ENCODE data around the gene HPSE2. TPM values are rescaled to one million over a fixed set of nuclear protein-coding genes. Genes with fewer than 3 reads are reported as not detected.
"Not testable (repeated sequence)": the region's sequence is repeated elsewhere in the genome, so short reads cannot be mapped to it uniquely, and the experiment has no call there.

Gene HPSE2
- total RNA-seq, 5 donors from 2014 or later (not counting 1 experiment from before 2014, with no cell fraction given), result 0.13 to 0.23 (median 0.18) TPM; not detected in 1

- no peak overlapping the region for H3K27ac Mint-ChIP-seq
- no peaks in the 10 kb centered on the region for H3K27me3 Mint-ChIP-seq
- ChIA-PET CTCF (no interaction called here), POLR2A (no interaction called here)
- H3K36me3 Mint-ChIP-seq, result no peaks in the 10 kb centered on the region
- Histone ChIP-seq H3K9me3 (no peaks in the 10 kb centered on the region), H3K27ac (ENCODE audit: low read length) (no peak overlapping the region), H3K27me3 (replicated peaks in 1 of 2; ENCODE audit: control insufficient read depth in 2 of 2, extremely low read depth in 1 of 2, insufficient read depth in 2 of 2, low read length in 1 of 2) (no peaks in the 10 kb centered on the region), H3K4me3 (ENCODE audit: control insufficient read depth in 1 of 2, extremely low read depth in 1 of 2, low read length in 1 of 2) (no peak overlapping the region), H3K4me1 (ENCODE audit: control insufficient read depth in 1 of 2, extremely low read depth in 1 of 2, insufficient read depth in 2 of 2, low read length in 2 of 2) (no peaks in the 10 kb centered on the region), H3K36me3 (ENCODE audit: control insufficient read depth in 2 of 2, extremely low read depth in 1 of 2, insufficient read depth in 1 of 2, low read length in 1 of 2) (no peaks in the 10 kb centered on the region)
- no peaks in the 10 kb centered on the region for H3K4me1 Mint-ChIP-seq
- ATAC-seq (replicated peaks in 1 of 4) (no peak), DNase-seq (no peak)
- H3K9me3 Mint-ChIP-seq, result peaks cover 0 to 4% (median 0%) of the 10 kb centered on the region in 3 donors
- no CpG with 5 or more reads among the region's 3 CpGs for WGBS (ENCODE audit: insufficient coverage)
- H3K4me3 Mint-ChIP-seq, result no peak overlapping the region
These were observed 325.1 kb downstream of the HPSE2 start for GRCh38 chr10:98910546-98910945.

GRCh38 chr10:98910048-98910447, 325.6 kb downstream of the HPSE2 start:
- Histone ChIP-seq H3K27me3 (replicated peaks in 1 of 2; ENCODE audit: control insufficient read depth in 2 of 2, extremely low read depth in 1 of 2, insufficient read depth in 2 of 2, low read length in 1 of 2) (no peaks in the 10 kb centered on the region), H3K36me3 (ENCODE audit: control insufficient read depth in 2 of 2, extremely low read depth in 1 of 2, insufficient read depth in 1 of 2, low read length in 1 of 2) (no peaks in the 10 kb centered on the region), H3K27ac (ENCODE audit: low read length) (no peak overlapping the region), H3K9me3 (no peaks in the 10 kb centered on the region), H3K4me1 (ENCODE audit: control insufficient read depth in 1 of 2, extremely low read depth in 1 of 2, insufficient read depth in 2 of 2, low read length in 2 of 2) (no peaks in the 10 kb centered on the region), H3K4me3 (ENCODE audit: control insufficient read depth in 1 of 2, extremely low read depth in 1 of 2, low read length in 1 of 2) (no peak overlapping the region)
- ChIA-PET CTCF (no interaction called here), POLR2A (no interaction called here)
- ATAC-seq (replicated peaks in 1 of 4), result no peak
- Mint-ChIP-seq H3K9me3 (peaks cover 0 to 4% (median 0%) of the 10 kb centered on the region in 3 donors), H3K4me3 (no peak overlapping the region), H3K36me3 (no peaks in the 10 kb centered on the region), H3K4me1 (no peaks in the 10 kb centered on the region), H3K27ac (no peak overlapping the region), H3K27me3 (no peaks in the 10 kb centered on the region)
- DNase-seq, result no peak

GRCh38 chr10:98908868-98909267, 326.8 kb downstream of the HPSE2 start:
- no peaks in the 10 kb centered on the region for H3K9me3 ChIP-seq
- no peaks in the 10 kb centered on the region for H3K36me3 Mint-ChIP-seq
- H3K36me3 ChIP-seq (ENCODE audit: control insufficient read depth in 2 of 2, extremely low read depth in 1 of 2, insufficient read depth in 1 of 2, low read length in 1 of 2), result no peaks in the 10 kb centered on the region
- ChIA-PET POLR2A (no interaction called here), CTCF (no interaction called here)
- H3K27ac Mint-ChIP-seq, result no peak overlapping the region
- ATAC-seq (replicated peaks in 1 of 4), result no peak
- H3K4me3 Mint-ChIP-seq, result no peak overlapping the region
- 75% methylated on average over 2 of the region's 3 CpGs for WGBS (ENCODE audit: insufficient coverage)
- H3K9me3 Mint-ChIP-seq, result peaks cover 0 to 4% (median 0%) of the 10 kb centered on the region in 3 donors
- H3K4me3 ChIP-seq (ENCODE audit: control insufficient read depth in 1 of 2, extremely low read depth in 1 of 2, low read length in 1 of 2), result no peak overlapping the region
- DNase-seq, result no peak
- H3K4me1 ChIP-seq (ENCODE audit: control insufficient read depth in 1 of 2, extremely low read depth in 1 of 2, insufficient read depth in 2 of 2, low read length in 2 of 2), result no peaks in the 10 kb centered on the region
- no peaks in the 10 kb centered on the region for H3K4me1 Mint-ChIP-seq
- H3K27me3 ChIP-seq (replicated peaks in 1 of 2; ENCODE audit: control insufficient read depth in 2 of 2, extremely low read depth in 1 of 2, insufficient read depth in 2 of 2, low read length in 1 of 2), result no peaks in the 10 kb centered on the region
- no peaks in the 10 kb centered on the region for H3K27me3 Mint-ChIP-seq
- no peak overlapping the region for H3K27ac ChIP-seq (ENCODE audit: low read length)

GRCh38 chr10:98908247-98908646, 327.4 kb downstream of the HPSE2 start:
- H3K4me1 ChIP-seq (ENCODE audit: control insufficient read depth in 1 of 2, extremely low read depth in 1 of 2, insufficient read depth in 2 of 2, low read length in 2 of 2); H3K27me3 ChIP-seq (replicated peaks in 1 of 2; ENCODE audit: control insufficient read depth in 2 of 2, extremely low read depth in 1 of 2, insufficient read depth in 2 of 2, low read length in 1 of 2); H3K27ac ChIP-seq (ENCODE audit: low read length); H3K36me3 Mint-ChIP-seq; H3K27ac Mint-ChIP-seq; H3K4me3 ChIP-seq (ENCODE audit: control insufficient read depth in 1 of 2, extremely low read depth in 1 of 2, low read length in 1 of 2); H3K36me3 ChIP-seq (ENCODE audit: control insufficient read depth in 2 of 2, extremely low read depth in 1 of 2, insufficient read depth in 1 of 2, low read length in 1 of 2); CTCF ChIA-PET; H3K27me3 Mint-ChIP-seq; H3K9me3 Mint-ChIP-seq; H3K9me3 ChIP-seq; ATAC-seq (replicated peaks in 1 of 4); H3K4me1 Mint-ChIP-seq; H3K4me3 Mint-ChIP-seq; DNase-seq; POLR2A ChIA-PET: not testable (repeated sequence)
- no CpG with 5 or more reads among the region's 8 CpGs for WGBS (ENCODE audit: insufficient coverage)

- no peak for DNase-seq
- Histone ChIP-seq H3K27ac (ENCODE audit: low read length) (no peak overlapping the region), H3K27me3 (replicated peaks in 1 of 2; ENCODE audit: control insufficient read depth in 2 of 2, extremely low read depth in 1 of 2, insufficient read depth in 2 of 2, low read length in 1 of 2) (no peaks in the 10 kb centered on the region), H3K9me3 (no peaks in the 10 kb centered on the region), H3K36me3 (ENCODE audit: control insufficient read depth in 2 of 2, extremely low read depth in 1 of 2, insufficient read depth in 1 of 2, low read length in 1 of 2) (no peaks in the 10 kb centered on the region), H3K4me1 (ENCODE audit: control insufficient read depth in 1 of 2, extremely low read depth in 1 of 2, insufficient read depth in 2 of 2, low read length in 2 of 2) (no peaks in the 10 kb centered on the region), H3K4me3 (ENCODE audit: control insufficient read depth in 1 of 2, extremely low read depth in 1 of 2, low read length in 1 of 2) (no peak overlapping the region)
- Mint-ChIP-seq H3K27me3 (peaks cover 0 to 4% of the 10 kb centered on the region in 2 donors), H3K4me3 (no peak overlapping the region), H3K4me1 (no peaks in the 10 kb centered on the region), H3K27ac (no peak overlapping the region), H3K36me3 (no peaks in the 10 kb centered on the region), H3K9me3 (peaks cover 0 to 1% (median 0%) of the 10 kb centered on the region in 3 donors)
- ATAC-seq (replicated peaks in 1 of 4), result no peak
- POLR2A ChIA-PET, result no interaction called here
- WGBS (ENCODE audit: insufficient coverage), result 60% methylated on average over 1 of the region's 4 CpGs
- CTCF ChIA-PET, result no interaction called here
These were observed 334.1 kb downstream of the HPSE2 start for GRCh38 chr10:98901441-98902110.

- POLR2A ChIA-PET, result no interaction called here
- H3K9me3 ChIP-seq, result no peaks in the 10 kb centered on the region
- H3K4me3 ChIP-seq (ENCODE audit: control insufficient read depth in 1 of 2, extremely low read depth in 1 of 2, low read length in 1 of 2), result no peak overlapping the region
- no peaks in the 10 kb centered on the region for H3K4me1 ChIP-seq (ENCODE audit: control insufficient read depth in 1 of 2, extremely low read depth in 1 of 2, insufficient read depth in 2 of 2, low read length in 2 of 2)
- Mint-ChIP-seq H3K27me3 (peaks cover 0 to 4% of the 10 kb centered on the region in 2 donors), H3K4me1 (no peaks in the 10 kb centered on the region), H3K36me3 (no peaks in the 10 kb centered on the region), H3K9me3 (peaks cover 0 to 13% (median 7%) of the 10 kb centered on the region in 3 donors), H3K27ac (no peak overlapping the region), H3K4me3 (no peak overlapping the region)
- ATAC-seq (replicated peaks in 1 of 4) (no peak), DNase-seq (no peak)
- no peaks in the 10 kb centered on the region for H3K27me3 ChIP-seq (replicated peaks in 1 of 2; ENCODE audit: control insufficient read depth in 2 of 2, extremely low read depth in 1 of 2, insufficient read depth in 2 of 2, low read length in 1 of 2)
- CTCF ChIA-PET, result no interaction called here
- WGBS (ENCODE audit: insufficient coverage), result 53% methylated on average over 2 of the region's 3 CpGs
- no peaks in the 10 kb centered on the region for H3K36me3 ChIP-seq (ENCODE audit: control insufficient read depth in 2 of 2, extremely low read depth in 1 of 2, insufficient read depth in 1 of 2, low read length in 1 of 2)
- H3K27ac ChIP-seq (ENCODE audit: low read length), result no peak overlapping the region
These were observed 336.6 kb downstream of the HPSE2 start for GRCh38 chr10:98899018-98899417.

GRCh38 chr10:98892523-98892922, 343.1 kb downstream of the HPSE2 start:
- no peak for ATAC-seq (replicated peaks in 1 of 4)
- no peak for DNase-seq
- H3K4me1 ChIP-seq (ENCODE audit: control insufficient read depth in 1 of 2, extremely low read depth in 1 of 2, insufficient read depth in 2 of 2, low read length in 2 of 2), result no peaks in the 10 kb centered on the region
- Mint-ChIP-seq H3K4me1 (no peaks in the 10 kb centered on the region), H3K36me3 (no peaks in the 10 kb centered on the region), H3K27ac (no peak overlapping the region), H3K4me3 (no peak overlapping the region), H3K27me3 (peaks cover 0 to 1% of the 10 kb centered on the region in 2 donors), H3K9me3 (peaks cover 1 to 13% (median 7%) of the 10 kb centered on the region in 3 donors)
- POLR2A ChIA-PET, result no interaction called here
- H3K27me3 ChIP-seq (replicated peaks in 1 of 2; ENCODE audit: control insufficient read depth in 2 of 2, extremely low read depth in 1 of 2, insufficient read depth in 2 of 2, low read length in 1 of 2), result no peaks in the 10 kb centered on the region
- H3K4me3 ChIP-seq (ENCODE audit: control insufficient read depth in 1 of 2, extremely low read depth in 1 of 2, low read length in 1 of 2), result no peak overlapping the region
- CTCF ChIA-PET, result no interaction called here
- H3K27ac ChIP-seq (ENCODE audit: low read length), result no peak overlapping the region
- WGBS (ENCODE audit: insufficient coverage), result no CpG with 5 or more reads among the region's 1 CpG
- no peaks in the 10 kb centered on the region for H3K36me3 ChIP-seq (ENCODE audit: control insufficient read depth in 2 of 2, extremely low read depth in 1 of 2, insufficient read depth in 1 of 2, low read length in 1 of 2)
- H3K9me3 ChIP-seq, result no peaks in the 10 kb centered on the region
